GM12892 (cell line): Measurements from ENCODE around the gene FAM240A.

Source experiments
- POLR2A ChIP-seq: IDR thresholded peaks from 2 replicates; pipeline ENCODE4 v1.6.1; 2011; ENCODE audit warnings: low read depth, low read length, control low read depth
- POLR2AphosphoS5 ChIP-seq: IDR thresholded peaks from 2 replicates; pipeline ENCODE4 v1.6.1; 2011; ENCODE audit warnings: low read depth, low read length, control low read depth
- TAF1 ChIP-seq: IDR thresholded peaks from 2 replicates; pipeline ENCODE4 v1.6.1; 2011; ENCODE audit warnings: low read depth, mild to moderate bottlenecking, control low read depth, low read length, borderline replicate concordance

DNA sequence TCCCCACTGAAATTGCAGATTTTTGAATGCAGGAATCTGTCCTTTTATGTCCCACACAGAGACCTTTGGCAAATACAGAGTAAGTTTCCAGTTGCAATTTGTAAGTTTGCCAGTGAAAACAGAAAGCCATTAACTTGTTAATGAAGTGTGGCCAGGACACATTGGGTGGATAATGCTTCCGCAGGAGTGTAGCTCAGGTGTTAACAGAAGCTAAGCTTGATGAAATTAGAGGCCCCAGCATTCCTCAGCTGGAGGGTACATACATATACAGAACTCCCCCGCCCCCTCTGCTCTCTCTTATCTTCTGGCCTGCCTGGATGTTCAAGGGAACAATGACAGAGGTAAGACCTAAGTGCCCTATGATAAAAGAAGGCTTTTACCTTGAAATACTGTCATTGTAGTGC is 38.1 kb upstream of the FAM240A start:
- TF ChIP-seq POLR2AphosphoS5 (no peak), POLR2A (no peak), TAF1 (no peak)
